Non-pigmented ciliary epithelial cell (primary cell): ENCODE measurements around the gene CD1B.
"Not testable (repeated sequence)": the region's sequence is repeated elsewhere in the genome, so short reads cannot be mapped to it uniquely, and the experiment has no call there.

ENCODE experiments used
- DNase-seq: peaks from one replicate; pipeline ENCODE4 v3.0.0-alpha.2; 2010; ENCODE audit warnings: low read depth

CD1B gene

DNA sequence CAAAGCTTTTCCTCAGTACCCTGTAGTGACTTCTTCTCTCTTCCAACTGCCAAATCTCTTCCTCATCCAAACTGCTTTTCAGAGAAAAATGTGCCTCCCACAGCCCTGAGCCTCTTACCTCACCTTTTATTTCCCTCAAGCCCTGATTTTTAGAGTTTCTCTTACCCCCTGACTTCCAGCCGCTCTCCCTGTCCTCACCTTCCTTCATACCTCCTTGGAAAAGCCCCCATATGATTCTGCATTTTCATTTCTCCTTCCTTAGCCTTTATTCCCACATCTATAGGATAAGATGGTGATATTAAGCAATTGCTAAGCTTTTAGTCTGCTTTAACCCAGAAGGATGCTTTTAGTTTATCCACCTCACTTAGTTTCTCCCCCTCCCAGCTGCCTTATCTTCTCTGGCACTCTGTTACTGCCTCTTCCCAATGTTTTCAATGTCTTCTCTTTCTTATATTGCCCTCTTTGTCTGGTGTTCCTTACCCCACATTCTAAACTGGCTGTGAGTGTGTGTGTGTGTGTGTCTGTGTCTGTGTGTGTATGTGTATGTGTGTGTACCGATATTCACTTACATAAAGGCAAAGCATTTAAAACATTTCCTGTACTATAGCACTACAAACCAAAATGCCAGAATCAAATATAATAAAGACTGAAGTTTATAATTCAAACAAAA lies at the start of gene CD1B:
TSS of gene CD1B (minus strand) at position 51 of the 670 bp plus-strand sequence. CDS start 108 bp downstream, outside the sequence.
- no peak for DNase-seq

DNA sequence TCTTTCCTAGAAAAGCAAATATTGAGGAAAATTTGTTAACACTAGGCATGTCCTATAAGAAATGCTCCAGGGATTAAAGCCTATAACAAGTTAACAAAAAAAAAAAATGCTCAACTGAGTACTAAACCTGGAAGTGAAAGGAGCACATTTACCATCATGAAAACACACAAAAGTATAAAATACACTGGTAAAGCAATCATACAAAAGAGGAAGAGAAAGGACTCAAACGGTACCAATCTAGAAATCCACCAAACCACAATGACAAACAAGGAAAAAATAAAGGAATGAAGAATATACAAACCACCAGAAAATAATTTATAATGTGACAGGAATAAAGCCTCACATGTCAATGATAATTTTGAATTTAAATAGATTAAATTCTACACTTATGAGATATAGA lies 43.5 kb upstream of the CD1B start:
- no peak for DNase-seq

DNA sequence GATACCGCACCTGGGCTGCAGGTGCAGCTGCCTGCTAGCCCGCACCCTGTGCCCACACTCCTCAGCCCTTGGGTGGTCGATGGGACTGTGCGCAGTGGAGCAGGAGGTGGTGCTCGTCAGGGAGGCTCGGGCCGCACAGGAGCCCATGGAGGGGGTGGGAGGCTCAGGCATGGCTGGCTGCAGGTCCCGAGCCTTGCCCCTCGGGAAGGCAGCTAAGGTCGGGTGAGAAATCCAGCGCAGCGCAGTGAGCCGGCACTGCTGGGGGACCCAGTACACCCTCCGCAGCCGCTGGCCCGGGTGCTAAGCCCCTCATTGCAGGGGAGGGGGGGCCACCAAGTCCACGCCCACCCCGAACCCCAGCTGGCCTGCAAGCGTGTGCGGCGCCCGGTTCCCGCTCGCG lies 42.8 kb upstream of the CD1B start:
- DNase-seq, result not testable (repeated sequence)

DNA sequence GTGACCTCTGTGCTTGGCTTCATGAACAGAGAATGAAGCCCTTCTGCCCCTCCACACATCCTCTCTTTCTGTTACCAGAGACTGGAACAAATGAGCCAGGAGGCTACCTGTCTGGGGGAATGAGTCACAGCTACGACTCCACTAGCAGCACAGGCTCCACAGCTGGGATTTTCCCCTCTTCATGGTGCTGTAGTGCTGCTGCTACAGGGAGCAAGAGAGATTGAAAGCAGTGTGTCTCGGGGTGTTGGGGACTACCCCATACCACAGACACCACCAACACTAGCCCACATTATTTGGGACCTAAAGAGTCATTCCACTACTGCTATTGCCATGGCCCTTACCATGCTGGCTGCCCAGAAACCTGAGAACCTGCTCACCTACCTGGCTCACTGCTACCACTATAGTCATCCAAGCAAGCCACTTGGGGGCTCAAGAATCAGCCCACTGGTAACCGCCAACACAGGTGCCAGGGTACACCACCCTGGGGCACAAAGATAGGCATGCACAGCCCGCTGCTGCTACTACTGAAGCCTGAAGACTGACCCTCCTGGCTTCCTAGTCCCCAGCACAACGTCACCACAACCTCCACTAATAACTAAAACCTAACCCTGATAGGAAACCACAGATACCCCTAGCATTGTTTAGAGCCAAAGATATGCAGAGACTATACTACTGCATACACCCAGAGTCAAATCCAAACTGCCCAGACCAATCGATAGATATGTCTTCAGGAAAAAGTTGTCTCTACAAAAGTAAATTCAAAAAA lies 40.0 kb upstream of the CD1B start:
- DNase-seq, result no peak

DNA sequence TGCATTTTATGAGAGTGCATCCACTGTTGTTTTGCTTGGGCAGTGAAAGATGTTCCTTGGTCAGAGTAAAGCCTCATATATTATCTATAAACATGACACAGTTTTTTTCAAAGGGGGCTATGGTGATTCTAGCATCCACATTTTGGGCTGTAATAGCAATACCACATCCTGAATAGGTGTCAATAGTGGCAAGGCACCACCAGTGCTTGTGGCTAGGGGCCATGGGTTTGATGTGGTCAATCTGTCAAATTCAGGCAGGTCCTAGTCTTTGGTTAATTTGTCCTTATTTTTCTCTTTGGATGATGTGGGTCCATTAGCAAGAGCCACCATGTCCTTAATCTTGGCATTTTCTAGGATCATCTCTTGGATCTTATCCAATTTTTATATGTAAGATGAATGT lies 35.5 kb upstream of the CD1B start:
- DNase-seq, result no peak

DNA sequence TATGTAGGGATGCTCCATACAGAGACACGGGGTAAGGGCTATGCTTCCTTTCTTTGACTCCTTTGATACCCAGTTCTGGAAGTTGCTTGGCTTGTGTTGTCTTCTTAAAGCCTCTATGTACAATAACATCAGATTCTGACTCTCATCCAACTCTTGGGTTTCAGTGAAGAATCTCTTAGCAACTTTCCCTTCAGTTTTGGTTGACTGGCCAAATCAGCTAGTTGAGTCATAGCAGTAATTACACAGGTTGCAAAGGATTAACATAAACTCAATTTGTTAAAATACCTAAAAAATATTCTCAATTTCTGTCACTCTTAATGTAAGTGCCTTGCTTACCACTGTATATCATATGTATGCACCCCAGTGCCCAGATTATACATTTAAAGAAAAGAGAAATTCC lies 31.6 kb upstream of the CD1B start:
- DNase-seq, result no peak

DNA sequence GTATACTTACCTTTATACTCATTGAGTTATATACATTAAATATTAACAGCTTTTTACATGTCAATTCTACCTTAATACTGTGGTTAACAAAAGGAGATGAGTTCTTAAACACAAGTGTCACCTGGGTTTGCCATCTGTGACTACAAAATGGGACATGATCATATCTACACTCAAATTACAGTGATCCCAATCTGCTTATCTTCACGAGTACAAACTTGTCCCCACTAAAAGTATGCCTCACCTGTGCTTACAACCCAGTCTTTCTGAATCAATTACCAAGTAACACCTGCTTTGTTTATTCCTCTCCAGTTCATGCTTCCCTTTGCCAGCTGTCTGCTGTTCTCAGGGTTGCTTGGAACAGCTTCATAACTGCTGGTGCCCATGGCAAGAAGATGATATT lies 31.2 kb upstream of the CD1B start:
- no peak for DNase-seq

DNA sequence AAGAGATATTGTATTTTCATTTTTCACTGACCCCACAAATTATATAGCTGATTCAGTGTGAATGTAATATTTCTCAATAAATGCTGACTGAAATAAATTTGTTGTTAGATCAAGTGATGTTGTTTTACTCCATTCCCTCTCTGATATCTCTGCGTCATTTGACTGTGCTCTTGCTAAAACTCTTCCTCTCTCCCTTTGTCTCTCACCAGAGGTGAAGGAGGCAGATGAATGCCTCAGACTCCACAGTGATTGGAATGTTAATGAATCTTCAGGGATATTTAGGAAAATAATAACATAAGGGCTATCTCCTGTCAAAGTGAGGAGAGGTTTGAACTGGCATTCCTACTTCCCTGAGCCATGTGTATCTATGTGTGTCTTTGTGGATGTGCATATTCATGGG lies 26.1 kb upstream of the CD1B start:
- no peak for DNase-seq

DNA sequence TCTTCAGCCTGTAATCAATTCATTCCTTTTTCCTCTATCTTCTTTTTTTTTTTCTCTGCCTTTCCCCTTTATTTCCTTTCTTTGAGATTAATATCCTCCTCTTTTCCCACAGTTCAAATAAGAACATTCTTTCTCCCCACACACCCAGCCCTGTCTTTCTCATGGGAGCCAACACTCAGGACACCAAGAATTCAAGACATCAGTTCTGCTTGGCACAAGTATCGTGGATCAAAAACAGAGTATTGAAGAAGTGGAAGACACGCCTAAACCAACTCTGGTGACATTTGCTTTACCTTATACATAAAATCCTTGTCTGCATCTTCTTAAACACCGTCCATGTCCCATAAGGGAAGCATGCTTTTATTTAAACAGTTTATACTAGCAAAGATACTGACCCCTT lies 25.3 kb upstream of the CD1B start:
- DNase-seq, result no peak

DNA sequence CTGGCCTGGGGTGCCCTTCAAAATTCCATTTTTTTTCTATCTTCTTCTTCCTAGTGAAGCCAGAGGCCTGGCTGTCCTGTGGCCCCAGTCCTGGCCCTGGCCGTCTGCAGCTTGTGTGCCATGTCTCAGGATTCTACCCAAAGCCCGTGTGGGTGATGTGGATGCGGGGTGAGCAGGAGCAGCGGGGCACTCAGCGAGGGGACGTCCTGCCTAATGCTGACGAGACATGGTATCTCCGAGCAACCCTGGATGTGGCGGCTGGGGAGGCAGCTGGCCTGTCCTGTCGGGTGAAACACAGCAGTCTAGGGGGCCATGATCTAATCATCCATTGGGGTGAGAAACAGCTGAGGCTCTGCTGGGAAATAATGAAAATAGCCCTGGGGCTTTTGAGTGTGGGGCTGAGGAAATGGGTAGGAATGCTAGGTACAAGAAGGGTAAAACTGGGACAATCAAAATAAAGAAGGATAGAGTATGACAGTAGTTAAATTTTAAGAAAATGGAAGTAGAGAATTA lies 24.5 kb upstream of the CD1B start:
- no peak for DNase-seq

DNA sequence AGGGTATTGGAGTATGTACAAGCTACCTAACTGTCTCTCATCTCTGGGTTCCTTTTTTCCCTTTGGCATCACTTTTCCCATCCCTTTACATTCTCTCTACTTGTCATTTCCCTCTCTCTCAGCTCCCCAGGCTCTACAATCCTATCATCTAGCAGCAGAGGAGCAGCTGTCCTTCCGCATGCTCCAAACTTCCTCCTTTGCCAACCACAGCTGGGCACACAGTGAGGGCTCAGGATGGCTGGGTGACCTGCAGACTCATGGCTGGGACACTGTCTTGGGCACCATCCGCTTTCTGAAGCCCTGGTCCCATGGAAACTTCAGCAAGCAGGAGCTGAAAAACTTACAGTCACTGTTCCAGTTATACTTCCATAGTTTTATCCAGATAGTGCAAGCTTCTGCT lies 22.9 kb upstream of the CD1B start:
- DNase-seq, result no peak

DNA sequence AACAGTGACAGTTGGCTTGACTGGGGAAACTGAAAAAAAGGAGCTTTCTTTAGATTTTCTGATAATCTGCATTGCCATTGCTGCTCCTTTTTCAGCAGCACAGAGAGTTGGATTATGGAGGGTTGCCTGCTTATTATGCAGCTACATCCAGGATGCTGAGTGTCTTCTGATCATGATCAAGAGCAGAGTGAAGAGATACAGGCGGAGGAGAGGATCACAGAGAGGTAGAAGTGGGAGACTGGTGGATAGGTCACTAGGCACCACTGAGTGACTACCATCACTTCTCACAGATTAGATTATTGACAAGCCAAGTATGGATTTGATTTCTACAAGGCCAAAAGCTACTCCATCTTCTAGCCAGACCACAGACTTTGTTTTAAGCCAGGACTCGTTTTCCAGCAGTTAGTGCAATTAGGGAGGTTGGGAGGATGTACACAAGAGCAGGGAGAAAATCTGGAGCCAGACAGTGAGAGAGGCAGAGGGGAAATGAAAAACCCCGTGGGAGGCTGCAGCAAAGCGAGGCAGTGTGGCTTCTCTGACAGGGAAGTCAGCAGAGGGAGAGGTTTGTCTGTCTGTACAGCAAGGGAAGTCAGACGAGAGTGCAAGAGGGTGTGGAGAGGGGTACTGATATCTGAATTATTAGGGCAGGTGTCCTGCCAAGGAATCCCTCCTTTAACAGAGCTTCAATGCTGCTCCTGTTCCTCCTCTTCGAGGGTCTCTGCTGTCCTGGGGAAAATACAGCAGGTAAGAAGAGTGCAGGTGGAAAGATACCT lies 22.2 kb upstream of the CD1B start, which contains the start of gene CD1E:
TSS of gene CD1E (plus strand) at position 592 of the 773 bp plus-strand sequence. CDS start at position 687, 95 bp downstream.
- DNase-seq, result no peak

DNA sequence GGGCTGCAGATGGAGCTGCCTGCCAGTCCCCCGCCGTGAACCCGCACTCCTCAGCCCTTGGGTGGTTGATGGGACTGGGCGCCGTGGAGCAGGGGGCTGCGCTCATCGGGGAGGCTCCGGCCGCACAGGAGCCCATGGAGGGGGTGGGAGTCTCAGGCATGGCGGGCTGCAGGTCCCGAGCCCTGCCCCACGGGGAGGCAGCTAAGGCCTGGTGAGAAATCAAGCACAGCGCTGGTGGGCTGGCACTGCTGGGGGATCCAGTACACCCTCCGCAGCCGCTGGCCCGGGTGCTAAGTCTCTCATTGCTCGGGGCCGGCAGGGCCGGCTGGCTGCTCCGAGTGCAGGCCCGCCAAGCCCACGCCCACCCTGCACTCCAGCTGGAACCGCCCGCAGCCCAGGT lies 17.6 kb upstream of the CD1B start:
- DNase-seq, result not testable (repeated sequence)

DNA sequence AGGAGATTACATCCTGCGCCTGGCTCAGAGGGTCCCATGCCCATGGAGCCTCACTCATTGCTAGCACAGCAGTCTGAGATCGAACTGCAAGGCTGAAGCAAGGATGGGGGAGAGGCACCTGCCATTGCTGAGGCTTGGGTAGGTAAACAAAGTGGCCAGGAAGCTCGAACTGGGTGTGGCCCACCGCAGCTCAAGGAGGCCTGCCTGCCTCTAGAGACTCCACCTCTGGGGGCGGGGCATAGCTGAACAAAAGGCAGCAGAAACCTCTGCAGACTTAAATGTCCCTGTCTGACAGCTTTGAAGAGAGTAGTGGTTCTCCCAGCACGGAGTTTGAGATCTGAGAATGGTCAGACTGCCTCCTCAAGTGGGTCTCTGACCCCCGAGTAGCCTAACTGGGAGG lies 5.1 kb upstream of the CD1B start:
- DNase-seq, result not testable (repeated sequence)

DNA sequence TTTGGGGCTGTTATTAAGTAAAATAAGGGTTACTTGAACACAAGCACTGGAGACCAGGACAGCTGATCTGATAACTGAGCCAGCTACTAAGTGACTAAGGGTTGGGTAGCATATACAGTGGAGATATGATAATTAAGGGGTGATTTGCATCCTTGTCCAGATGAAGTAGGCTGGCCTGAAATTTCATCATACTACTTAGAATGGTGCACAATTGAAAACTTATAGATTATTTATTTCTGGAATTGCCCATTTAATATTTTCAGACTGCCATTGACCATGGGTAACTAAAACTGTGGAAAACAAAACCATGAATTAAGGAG lies 3.8 kb upstream of the CD1B start:
- no peak for DNase-seq

DNA sequence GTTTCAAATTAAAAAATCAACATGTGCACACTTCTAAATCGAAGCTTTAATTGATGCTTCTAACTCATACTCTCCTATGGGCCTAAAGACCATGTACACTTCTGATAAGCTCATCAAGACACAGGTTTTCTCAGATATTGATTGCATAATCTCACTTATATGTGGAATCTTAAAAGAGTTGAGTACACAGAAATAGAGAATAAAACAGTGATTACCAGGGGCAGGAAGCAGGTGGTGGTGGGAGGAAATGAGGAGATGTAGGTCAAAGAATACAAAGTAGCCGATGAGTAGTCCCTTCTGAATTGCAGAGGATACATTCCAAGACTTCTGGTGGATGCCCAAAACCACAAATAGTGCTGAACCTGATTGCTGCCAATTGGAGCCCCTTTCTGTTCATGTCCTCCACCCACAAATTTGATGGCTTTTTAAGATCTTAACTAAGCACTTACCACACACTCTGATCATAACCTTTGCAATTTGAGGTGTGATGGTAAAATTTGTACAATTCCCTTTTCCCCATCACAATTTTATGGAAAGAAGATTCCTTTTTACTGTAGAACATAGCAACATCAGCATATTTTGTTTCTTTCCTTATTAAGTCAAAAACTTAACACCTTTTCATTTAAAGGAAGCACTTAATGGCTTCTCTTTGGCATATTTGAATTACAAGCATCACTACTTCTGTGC lies 3.3 kb upstream of the CD1B start:
- no peak for DNase-seq

DNA sequence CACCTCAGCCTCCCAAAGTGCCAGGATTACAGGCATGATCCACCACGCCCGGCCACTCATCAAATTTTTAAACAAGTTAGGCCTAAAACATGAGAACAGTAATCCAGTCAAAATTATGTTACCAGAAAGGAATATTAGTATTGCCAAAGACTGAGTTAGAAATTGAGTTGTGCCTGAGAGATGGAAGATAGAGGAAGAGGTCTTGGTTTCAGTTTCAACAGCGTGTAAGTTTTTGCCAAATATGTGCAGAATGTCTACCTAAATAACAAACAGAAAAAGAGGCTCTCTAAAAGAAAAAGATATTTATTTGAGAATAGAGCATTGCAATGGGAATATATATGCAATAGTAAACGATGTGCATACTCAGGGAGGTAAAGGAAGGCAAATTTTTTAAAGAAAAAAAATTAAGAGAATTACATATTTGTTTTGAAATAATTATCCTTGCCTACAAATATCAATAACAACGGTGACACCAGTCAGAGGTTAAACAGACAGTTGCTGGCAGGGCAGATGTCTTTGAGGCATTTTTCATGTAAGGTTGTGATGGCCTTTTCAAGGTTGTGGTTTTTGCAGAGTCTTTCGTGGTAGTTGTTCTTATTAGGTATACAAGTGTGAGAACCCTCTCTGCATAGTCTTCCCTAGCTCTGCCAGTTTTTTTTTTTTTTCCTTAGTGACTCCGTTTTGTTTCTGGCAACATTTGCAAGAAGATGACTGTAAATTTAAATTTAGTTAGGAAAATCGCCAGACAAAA lies 2.2 kb upstream of the CD1B start:
- DNase-seq, result no peak

DNA sequence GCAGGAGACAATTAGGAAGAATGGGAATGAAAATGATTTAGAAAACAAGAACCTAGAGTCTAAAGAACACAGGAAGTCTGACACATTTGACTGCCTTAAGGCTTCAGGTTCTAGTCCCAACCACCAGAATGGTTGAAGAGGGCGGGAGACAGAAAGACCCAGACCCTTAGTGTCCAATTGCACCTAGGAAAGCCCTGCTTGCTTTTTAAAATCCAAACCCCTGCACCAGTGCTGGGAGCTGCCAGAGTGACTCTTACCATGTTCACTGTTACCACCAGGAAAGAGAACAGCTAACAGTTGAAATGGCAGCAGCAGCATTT lies 265 bp downstream of the CD1B start:
- DNase-seq, result no peak

DNA sequence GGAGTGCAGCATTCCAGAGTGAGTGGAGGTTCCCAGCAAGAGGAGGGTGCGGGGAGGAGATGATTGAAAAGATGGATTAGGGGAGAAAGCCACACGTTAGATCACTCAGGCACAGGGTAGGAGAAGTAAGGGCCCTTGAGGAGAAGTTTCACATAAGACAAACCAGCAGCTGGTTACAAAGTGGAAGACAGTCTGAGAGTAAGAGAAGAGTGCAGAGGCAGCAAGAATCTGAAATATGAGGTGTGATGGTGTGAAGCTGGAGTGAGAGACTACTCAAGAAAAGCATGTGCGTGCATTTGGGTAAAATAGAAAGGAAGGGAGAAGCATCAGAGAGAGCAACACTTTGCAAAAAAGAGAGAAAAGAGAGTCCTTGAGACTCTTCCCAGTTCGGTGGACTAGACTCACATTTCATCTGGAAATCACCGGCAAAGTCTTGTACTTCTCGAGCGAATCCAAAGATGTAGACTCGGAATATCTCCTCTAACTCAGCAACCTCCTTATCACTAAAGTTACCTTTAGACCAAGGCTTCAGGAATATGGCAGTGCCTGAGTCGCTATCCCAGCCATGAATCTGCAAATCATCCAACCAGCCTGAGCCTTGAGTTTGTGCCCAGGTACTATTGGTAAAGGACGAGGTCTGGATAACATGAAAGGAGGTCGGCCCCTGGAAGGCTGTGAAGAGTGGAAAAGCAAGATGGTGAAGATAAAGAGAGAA lies 783 bp downstream of the CD1B start:
- no peak for DNase-seq

DNA sequence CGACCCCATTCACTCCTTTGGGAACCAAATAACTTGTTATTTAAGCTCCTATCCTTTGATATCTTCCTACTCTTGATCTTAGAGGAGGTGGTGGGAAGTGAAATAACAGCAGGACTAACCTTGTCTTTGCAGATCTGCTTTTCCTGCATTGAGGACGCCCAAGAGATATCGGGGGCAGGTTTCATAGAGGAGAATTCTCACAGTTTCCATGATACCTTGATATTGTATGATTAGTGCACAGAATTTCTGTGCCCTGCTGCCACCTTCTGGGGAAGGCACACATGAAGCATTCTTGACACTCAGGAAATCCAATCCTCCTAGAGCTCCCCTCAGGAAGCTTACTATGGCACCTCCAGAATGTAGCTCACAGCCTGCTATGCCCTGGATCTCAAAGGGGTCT lies 1.6 kb downstream of the CD1B start:
- DNase-seq, result no peak

DNA sequence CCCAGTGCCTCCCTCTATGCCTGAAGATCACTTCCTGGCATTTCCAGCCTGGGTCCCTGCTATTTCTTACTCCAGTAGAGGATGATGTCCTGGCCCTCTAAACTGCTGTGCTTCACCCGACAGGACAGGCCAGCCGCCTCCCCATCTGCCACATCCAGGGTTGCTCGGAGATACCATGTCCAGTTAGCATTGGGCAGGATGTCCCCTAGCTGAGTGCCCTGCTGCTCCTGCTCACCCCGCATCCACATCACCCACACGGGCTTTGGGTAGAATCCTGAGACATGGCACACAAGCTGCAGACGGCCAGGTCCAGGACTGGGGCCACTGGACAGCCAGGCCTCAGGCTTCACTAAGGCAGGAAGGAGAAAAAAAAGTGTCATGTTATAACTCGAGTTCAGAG lies 2.0 kb downstream of the CD1B start:
- DNase-seq, result no peak
